SK-N-DZ (cell line): Measurements from ENCODE around the gene C17orf100. TPM values are rescaled to one million over a fixed set of nuclear protein-coding genes. Genes with fewer than 3 reads are reported as not detected.

Source experiments
- DNase-seq: peaks from one replicate; pipeline ENCODE4 v3.0.0-alpha.2; 2015; ENCODE audit warnings: low spot score
- polyA plus RNA-seq, 2 experiments: library from polyadenylated mRNA; depleted of rRNA; stranded (reverse); fragments of >200 nt; gene quantifications; 2 replicates each; pipeline ENCODE4 v1.2.3, GENCODE V29; 2014

C17orf100 gene
- polyA plus RNA-seq (2014; cell fraction: cytosol; rRNA removed): 4.4 and 7.7 TPM in 2 replicates
- polyA plus RNA-seq (2014; cell fraction: nucleus; rRNA removed): 2.9 and 5.9 TPM in 2 replicates

DNA sequence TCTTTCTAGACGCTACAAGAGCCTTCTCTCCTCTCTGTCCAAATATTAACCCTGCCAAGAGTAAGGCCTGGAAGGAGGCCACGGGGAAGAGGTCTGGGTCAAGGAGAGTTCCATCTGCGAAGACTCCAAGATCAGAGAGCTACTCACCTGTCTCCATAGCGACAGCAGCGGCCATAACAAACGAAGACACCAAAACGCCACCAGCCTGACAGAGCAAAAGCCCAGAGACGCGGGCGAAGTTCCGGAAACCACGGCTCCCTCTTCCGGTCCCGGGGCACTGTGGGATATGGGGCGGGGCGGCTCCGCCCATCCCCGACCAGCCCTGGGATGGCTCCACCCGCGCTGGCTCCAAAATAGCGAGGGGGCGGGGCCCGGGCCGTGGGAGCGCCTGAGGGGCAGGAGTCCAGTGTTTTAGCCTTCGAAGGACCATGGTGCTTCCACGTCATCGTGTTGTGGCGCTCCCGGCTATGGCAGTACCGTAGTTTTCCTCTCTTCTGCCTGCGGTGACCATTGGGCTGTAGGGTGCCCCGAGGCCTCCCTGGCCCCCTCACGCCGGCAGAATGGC is at the start of gene C17orf100, which contains the start of gene MED31:
Gene C17orf100, plus strand, starts transcription at position 409 of the 565 bp plus-strand sequence. Its CDS starts 152 bp downstream, at position 561.
Gene MED31, minus strand, starts transcription at position 252 of the 565 bp plus-strand sequence. Its CDS starts 77 bp downstream, at position 175.
- DNase-seq: peak; percentile 93

DNA sequence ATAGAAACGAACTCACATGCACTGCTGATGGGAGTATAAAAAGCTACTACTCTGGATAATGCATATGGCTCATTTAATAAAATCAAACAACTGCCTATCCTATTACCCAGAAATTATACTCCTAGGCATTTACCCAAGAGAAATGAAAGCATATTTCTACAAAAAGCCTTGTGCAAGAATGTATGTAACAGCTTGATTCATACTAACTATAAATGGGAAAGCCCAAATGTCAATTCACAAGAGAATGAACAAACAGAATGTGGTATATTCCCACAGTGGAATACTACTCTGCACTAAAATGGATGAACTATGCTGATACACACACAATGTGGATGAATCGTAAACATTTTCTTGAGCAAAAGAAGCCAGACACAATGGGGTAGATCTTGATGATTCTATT is 49.4 kb upstream of the C17orf100 start:
- DNase-seq: no peak

DNA sequence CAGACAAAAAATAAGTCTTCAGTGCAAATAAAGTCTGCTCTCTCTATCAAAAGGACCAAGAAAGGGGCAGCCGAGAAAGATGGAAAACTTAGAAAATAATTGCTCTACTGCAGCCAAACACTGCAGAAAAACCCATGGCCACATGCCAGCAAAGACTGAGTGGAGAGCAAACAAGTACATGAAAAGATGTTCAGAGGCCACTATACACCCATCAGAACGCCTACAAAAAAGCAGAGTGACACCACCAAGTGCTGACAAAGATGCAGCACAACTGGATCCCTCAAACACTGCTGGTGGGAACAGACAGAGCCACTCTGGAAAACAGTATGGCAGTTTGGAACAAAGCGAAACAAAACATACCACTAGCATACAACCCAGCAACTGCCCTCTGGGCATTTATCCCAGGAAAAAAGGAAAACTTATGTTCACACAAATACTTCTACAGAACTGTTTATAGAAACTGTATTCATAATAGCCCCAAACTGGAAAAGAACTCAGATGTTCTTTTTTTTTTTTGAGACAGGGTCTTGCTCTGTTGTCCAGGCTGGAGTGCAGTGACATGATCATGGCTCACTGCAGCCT is 47.7 kb upstream of the C17orf100 start:
- DNase-seq: no peak

DNA sequence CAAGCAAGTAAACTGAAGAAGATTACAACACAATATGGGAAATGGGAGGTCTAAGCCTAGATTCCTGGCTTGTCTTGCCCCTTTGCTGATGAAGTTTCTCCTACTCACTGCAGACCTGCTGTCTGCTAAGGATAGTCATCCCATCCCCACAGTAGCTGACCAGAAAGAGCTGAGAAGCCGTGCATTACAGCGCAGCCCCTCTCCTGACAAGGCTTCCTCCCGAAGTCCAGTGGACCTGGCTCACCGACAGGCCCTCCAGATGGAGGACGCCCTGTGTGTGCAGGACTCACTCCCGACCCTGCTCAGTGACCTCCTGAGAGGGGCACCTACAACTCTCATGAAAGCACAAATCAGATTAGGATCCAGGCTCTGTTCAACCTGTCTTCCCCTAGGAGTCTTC is 46.4 kb upstream of the C17orf100 start:
- DNase-seq: no peak

DNA sequence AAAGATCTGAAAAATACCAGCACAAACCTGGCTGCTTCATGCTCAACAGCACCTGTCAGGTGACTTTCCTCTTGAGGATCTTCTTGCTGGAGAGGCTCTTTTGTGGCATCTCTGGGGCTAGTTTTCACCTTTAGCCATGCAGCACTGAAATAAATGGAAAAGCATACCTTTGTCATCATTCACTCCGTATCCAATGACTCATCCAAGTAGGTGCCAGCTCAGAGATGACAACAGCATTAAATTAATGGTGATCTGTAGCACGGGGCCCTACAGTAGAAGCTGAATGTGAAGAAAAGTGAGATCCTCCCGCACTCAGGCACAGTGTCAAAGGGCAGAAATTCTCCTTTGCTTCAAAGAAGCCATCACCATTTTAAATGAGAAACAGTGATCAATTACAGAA is 43.2 kb upstream of the C17orf100 start:
- DNase-seq: no peak

DNA sequence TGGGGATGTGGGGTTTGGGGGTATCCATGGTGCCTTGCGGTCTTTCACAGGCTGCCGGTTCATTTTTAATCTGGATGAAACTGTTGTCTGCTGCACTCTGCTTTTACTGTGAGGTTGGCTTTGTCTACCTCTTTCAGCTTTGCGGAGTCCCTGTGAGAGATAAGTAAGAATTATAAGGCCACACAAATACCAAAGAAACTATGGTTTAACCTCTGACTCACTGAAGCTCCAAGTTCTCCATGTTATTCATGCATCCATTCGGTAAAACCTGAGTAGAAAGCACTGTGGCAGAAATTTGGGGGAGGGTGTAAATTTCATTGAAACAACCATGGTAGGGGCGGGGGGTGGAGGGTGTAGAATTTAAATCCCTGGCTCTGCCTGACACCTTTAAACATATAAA is 41.6 kb upstream of the C17orf100 start:
- DNase-seq: no peak

DNA sequence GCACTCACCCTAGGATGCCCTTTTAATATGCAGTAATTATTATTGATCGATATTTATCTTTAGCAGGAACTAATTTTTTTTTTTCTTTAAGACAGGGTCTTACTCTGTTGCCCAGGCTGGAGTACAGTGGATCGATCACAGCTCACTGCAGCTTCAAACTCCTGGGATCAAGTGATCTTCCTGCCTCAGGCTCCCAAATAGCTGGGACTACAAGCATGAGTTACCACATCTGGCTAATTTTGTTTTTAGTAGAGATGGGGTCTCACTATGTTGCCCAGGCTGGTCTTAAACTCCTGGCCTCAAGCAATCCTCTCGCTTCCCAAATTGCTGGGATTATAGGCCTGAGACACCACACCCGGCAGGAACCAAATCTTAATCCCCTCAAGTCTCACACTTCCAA is 40.3 kb upstream of the C17orf100 start:
- no peak for DNase-seq

DNA sequence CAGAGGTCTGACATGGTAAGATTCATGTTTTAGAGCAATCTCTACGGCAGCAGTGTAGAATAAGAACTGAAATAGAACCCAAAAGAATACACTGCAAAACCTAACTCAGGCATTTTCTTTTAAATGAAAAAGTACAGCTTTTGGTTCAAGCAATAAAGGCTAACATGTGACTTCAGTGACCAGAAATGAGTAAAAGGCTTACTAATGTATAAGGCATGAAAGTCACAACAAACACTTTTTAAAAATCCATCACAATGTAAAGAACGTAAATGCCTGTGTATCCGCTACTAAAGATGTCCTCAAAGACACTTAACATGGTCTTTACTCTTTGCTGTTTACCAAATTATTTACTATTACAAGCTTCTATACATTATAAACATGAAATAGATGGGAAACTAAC is 27.6 kb upstream of the C17orf100 start:
- no peak for DNase-seq

DNA sequence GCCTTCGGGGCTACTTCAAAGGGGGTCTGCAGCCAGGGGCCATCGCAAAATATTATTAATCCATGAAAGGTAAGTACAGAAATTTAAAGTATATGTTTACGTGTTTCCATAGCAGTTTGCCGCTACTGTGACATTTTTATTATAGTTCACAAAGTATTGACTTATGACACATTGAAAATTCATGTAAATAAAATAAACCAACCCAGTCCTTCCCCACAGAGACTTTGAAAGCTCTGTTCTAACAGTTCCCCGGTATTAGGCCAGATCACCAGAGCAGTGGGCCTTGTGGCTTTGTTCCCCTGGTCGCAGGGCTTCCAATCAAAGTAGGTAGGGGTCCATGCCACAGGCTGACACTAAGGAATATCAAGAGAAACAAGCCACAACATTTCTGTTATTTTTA is 24.9 kb upstream of the C17orf100 start:
- no peak for DNase-seq

DNA sequence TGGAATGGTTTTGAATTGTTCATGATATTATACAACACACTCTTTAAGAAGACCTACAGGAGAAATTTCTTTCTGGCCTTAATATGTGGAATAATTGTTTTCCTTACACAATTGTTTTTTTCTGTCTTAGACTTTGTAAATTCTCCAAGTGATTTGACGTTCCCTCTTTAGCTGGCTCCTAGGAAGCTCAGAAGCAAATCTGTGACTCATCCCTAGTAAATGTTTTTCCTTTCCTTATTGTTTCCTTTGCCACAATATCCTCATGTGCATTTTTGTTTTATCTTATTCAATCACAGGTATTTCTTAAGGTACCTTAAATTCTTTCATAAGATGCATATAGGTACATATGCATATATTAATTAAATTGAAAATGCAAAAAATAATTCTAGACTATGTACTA is 24.5 kb upstream of the C17orf100 start:
- DNase-seq: no peak

DNA sequence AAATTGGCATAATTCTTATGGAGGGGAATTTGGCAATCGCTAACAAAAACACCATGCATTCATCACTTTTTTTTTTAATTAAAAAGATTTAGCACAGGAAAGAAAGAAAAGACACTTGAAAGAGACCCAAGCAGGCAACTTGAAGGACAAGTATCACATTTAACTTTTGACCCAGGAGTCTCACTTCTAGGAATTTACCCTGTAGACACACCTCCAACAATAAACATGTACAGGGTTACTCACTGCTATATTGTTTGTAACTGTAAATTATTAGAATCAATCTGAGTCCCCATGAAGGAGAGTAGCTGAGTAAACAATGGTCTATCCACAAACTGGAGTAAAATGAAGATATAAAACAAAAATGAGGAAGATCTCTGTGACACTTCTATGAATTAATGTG is 21.2 kb upstream of the C17orf100 start:
- no peak for DNase-seq

DNA sequence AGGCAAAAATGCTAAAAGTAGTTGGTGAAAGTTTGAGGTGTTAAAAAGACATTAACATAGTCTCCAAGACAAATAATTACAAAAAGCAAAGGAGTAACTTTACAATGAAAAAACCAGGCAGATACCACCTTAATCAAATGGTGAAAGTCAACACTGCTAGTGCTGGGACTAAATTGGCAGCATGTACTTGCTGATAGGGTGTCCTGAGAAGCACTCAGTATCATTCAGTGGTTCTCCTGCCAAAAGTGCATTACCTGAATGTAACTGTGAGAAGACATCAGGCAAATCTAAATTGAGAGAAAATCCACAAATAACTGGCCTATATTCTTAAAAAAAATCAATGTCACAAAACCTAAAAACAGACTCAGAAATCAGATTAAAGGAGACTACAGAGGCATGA is 19.0 kb upstream of the C17orf100 start:
- no peak for DNase-seq

DNA sequence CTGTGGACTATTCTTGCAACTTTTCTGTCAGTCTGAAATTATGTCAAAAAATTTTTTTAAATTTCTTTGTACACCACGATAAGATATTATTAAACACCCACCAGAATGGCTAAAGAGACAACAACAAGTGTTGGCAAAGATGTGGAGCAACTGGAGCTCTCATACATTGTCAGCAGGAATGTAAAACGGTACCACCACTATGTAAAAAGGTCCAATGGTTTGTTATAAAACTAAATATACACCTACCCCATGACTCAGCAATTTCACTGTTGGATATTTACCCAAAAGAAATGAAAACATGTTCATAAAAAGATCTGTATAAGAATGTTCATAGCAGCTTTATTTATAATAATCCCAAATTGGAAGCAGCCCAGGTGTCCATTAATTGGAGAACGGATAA is 18.3 kb upstream of the C17orf100 start:
- DNase-seq: no peak

DNA sequence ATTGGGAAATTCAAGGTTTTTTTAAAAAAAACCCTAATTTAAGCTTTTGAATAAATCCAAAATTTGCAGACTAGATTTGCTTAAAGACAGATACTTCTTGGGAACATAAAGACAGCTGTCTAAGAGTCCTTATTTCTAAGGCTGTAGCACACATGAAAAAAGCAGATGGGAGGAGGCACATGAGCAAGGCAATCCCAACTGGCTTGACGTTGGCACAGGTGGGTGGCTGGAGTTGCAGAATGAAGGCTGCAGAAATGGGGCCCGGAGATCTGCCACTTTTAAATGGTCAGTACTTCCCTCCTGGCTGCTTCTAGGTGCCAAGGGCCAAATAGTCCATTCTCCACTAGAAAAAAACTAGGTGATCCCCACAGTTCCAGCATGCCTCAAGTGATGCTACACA is 15.5 kb upstream of the C17orf100 start:
- DNase-seq: no peak

DNA sequence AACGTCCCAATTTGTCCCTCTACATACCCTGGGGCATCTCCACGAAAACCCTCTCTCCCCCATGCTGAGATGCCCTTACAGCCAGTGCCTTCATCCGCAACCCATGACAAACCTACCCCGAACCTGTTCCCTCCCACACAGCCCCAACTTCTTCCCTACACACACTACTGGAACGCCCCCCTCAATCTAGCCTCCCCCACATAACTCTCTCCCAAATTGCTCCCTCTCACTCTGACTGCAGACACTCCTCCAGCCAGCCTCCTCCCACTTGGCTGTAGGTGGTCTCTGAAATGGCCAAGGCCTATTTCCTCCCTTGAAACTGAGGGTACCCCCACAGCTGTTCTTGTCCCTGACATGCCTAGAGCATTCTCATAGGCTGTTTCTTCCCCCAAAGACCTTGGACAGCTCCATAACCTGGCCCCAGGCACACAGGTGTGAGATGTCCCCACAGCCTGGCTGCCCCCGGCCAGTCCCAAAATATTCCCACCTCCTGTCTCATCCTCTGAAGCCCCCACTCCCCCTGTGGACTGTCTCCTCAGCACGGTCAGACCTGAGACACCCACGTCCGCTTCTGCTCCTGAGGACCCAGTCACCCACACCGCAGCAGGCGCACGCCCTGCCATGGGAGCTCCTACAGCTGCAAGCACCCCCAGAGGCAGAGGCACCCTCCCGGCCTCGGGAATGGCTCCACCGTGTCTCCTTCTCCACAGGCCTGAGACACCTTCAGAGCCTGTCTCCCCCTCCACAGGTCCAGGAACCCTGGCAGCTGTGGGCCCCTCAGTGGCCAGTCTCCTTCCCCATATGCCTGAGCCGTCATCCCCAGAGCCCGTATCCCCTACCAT is 14.7 kb upstream of the C17orf100 start:
- no peak for DNase-seq

DNA sequence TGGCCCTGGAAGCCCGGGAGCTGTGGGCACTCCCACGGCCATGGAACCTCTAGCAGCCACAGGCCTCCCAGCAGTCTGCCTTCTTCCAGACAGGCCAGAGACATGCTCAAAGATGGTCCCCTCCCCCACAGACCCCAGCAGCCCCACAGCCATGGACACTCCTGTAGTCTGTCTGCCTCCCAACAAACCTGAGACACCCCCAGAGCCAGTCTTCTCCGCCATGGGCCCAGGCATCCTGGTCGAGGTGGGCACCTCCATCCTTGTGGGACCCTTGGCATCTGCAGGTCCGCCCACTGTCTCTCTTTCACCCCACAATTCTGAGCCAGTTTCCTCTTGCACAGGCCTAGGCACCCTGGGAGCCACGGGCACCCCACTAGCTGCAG is 14.1 kb upstream of the C17orf100 start:
- DNase-seq: no peak

DNA sequence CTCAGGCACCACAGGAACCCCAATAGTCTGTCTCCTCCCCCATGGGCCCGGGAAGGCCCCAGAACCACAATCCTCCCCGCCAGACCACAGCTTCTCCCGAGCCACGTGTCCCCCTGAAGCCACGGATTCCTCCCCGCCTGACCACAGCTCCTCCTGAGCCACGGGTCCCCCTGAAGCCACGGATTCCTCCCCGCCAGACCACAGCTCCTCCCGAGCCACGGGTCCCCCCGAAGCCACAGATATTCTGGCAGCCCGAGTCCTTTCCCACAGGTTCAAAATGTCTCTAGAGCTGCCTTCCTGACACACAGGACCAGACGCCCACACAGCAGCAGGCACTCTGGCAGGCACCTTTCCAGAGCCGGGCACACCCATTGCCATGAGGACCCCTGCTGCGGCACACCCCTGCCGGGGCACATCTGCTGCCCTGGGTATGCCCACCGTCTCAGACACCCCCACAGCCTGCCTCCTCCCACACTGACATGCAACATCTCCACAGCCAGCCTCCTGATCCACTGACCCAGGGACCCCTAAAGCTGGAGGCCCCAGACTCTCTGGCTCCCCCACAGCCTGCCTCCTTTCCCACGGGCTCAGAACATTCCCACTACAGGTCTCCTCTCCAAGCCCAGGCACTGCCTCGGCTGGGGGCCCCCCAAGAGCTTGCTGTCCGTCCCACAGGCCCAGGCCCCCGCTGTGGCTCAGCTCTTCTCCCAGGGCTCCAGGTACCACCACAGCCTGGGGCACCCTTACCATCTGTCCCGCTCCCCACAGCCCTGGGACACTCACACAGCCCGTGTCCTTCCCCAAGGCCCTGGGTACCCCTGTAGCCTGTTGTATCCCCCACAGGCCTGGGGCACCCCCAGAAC is 13.3 kb upstream of the C17orf100 start:
- DNase-seq: no peak

DNA sequence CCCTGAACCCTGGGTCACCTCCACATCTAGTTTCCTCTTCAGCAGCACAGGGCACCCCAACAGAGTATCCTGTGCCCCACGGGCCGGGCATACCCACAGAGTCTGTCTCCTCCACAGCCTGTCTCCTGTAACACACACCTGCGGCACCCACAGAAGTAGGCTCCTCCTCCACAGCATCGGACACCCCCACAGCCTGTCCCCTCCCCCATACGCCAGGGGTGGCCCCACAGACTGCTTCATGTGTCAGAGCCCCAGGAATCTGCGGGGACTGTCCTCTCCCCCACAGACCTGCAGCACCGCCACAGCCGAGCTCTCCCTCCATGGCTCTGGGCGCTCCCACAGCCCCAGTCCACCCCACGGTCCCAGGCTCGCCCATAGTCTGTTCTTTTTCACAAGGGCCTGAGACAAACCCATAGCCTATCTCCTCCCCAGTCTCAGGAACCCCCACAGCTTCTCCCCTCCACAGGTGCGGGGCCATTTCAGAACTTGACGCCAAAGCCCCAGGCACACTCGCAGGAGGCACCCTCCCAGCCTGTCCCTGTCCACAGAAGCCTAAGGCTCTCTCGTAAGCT is 12.5 kb upstream of the C17orf100 start:
- no peak for DNase-seq

DNA sequence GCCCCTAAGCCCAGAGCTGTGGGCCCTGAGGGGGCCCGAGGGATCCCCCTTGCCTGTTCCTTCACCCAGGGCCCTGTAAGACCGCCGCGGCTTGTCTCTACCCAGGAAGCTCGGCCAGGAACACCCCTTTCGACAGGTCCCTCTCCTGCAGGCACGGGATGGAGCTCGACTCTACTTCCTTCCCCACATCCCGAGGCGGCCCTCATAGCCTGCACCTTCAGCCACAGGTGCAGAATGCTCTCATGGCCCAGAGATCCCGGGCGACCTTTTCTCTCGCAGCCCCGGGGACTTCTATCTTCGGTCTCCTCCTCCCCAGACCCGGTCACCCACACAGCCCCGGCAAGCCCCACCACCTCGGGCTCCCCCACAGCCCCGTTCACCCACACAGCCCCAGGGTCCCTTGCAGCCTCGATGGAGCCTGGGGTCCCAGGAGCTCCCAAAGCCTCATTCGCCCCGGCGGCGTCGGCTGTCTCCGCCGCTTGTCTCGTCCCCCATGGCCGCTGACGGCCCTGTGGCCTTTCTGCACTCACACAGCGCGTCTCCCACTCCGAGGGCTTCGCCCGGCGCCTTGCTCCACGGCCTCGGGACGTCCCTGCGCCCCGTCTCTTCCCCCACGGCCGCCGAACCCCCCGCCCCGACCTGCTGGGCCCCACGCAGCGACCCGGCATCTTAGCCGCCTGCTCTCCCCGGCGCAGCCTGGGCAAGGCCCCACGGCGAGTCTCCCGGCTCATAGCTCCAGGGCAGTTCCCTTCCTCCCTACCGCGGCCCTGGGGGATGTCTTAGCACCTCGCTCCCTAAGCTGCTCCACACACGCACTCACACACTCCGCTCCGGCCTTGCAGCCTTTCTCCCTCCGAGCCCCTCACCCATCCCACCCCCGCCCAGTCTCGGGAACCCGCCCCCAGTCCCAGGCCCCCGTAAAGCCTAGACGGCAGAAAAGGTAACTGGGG is 11.7 kb upstream of the C17orf100 start:
- DNase-seq: peak; percentile 41
